ENCODE measurements around the gene SOCS7.

Gene SOCS7

GRCh38 chr17:38405654-38406053 lies 54.0 kb downstream of the SOCS7 start:
- TF ChIP-seq CTCF (IDR thresholded peaks at IDR 0.05; ENCODE audit: insufficient read depth, low read depth, low read length, missing control alignments): no peak
- no peak for DNase-seq (ENCODE audit: low read depth)
- no peak overlapping the region for H3K4me3 ChIP-seq (ENCODE audit: low read length)

- TF ChIP-seq CTCF (IDR thresholded peaks at IDR 0.05; ENCODE audit: insufficient read depth, low read depth, low read length, missing control alignments): no peak
Observed at GRCh38 chr17:38410201-38410600, 58.6 kb downstream of the SOCS7 start.

GRCh38 chr17:38415250-38416194 lies 63.9 kb downstream of the SOCS7 start:
- peak; percentile 44 for DNase-seq (ENCODE audit: low read depth)
- TF ChIP-seq CTCF (IDR thresholded peaks at IDR 0.05; ENCODE audit: insufficient read depth, low read depth, low read length, missing control alignments): no peak
- H3K4me3 ChIP-seq (ENCODE audit: low read length): peak overlapping the region; percentile 10

More at GRCh38 chr17:38410201-38410600, 58.6 kb downstream of the SOCS7 start:
- DNase-seq (ENCODE audit: low read depth): no peak
- no peak overlapping the region for H3K4me3 ChIP-seq (ENCODE audit: low read length)

- no peak overlapping the region for H3K4me3 ChIP-seq (ENCODE audit: low read length)
- no peak for DNase-seq (ENCODE audit: low read depth)
- no peak for TF ChIP-seq CTCF (IDR thresholded peaks at IDR 0.05; ENCODE audit: insufficient read depth, low read depth, low read length, missing control alignments)
Observed at GRCh38 chr17:38416840-38417209, 65.2 kb downstream of the SOCS7 start.

GRCh38 chr17:38417210-38417951 lies 65.7 kb downstream of the SOCS7 start:
- no peak overlapping the region for H3K4me3 ChIP-seq (ENCODE audit: low read length)
- no peak for TF ChIP-seq CTCF (IDR thresholded peaks at IDR 0.05; ENCODE audit: insufficient read depth, low read depth, low read length, missing control alignments)
- DNase-seq (ENCODE audit: low read depth): no peak

- no peak for TF ChIP-seq CTCF (IDR thresholded peaks at IDR 0.05; ENCODE audit: insufficient read depth, low read depth, low read length, missing control alignments)
- no peak overlapping the region for H3K4me3 ChIP-seq (ENCODE audit: low read length)
Observed at GRCh38 chr17:38418062-38418692, 66.5 kb downstream of the SOCS7 start.

More at GRCh38 chr17:38418062-38418692, 66.5 kb downstream of the SOCS7 start:
- DNase-seq (ENCODE audit: low read depth): no peak
